ENCODE data around the gene PCDHGA10.

DNA sequence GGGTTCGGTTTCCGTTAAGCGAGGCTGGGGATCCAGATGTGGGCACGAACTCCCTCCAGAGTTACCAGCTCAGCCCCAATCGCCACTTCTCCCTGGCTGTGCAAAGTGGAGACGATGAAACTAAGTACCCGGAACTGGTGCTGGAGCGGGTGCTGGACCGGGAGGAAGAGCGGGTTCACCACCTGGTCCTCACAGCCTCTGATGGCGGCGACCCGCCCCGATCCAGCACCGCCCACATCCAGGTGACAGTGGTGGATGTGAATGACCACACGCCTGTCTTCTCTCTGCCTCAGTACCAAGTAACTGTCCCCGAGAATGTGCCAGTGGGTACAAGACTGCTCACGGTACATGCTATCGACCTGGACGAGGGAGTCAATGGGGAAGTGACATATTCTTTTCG, 29.4 kb upstream of the PCDHGA10 start:
- TF ChIP-seq, protein P1, sequence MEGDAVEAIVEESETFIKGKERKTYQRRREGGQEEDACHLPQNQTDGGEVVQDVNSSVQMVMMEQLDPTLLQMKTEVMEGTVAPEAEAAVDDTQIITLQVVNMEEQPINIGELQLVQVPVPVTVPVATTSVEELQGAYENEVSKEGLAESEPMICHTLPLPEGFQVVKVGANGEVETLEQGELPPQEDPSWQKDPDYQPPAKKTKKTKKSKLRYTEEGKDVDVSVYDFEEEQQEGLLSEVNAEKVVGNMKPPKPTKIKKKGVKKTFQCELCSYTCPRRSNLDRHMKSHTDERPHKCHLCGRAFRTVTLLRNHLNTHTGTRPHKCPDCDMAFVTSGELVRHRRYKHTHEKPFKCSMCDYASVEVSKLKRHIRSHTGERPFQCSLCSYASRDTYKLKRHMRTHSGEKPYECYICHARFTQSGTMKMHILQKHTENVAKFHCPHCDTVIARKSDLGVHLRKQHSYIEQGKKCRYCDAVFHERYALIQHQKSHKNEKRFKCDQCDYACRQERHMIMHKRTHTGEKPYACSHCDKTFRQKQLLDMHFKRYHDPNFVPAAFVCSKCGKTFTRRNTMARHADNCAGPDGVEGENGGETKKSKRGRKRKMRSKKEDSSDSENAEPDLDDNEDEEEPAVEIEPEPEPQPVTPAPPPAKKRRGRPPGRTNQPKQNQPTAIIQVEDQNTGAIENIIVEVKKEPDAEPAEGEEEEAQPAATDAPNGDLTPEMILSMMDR (IDR thresholded peaks at IDR 0.05) = no peak
- TF ChIP-seq POLR2A (IDR thresholded peaks at IDR 0.05) = no peak
